Ishikawa (cell line): ENCODE measurements around the gene TBC1D5.

Experiments
- CEBPB ChIP-seq: IDR thresholded peaks from 2 replicates; pipeline ENCODE4 v1.6.1; 2012
- EGR1 ChIP-seq: IDR thresholded peaks from 2 replicates; pipeline ENCODE4 v1.6.1; 2012
- EP300 ChIP-seq: IDR thresholded peaks from 2 replicates; pipeline ENCODE4 v1.6.1; 2012; ENCODE audit warnings: borderline replicate concordance
- FOXM1 ChIP-seq: IDR thresholded peaks from 2 replicates; pipeline ENCODE4 v1.6.1; 2012; ENCODE audit warnings: low read depth, borderline replicate concordance
- RAD21 ChIP-seq: IDR thresholded peaks from 2 replicates; pipeline ENCODE4 v1.6.1; 2012; ENCODE audit warnings: low read depth
- TAF1 ChIP-seq: IDR thresholded peaks from 2 replicates; pipeline ENCODE4 v1.6.1; 2012; ENCODE audit warnings: low read depth, mild to moderate bottlenecking
- TCF12 ChIP-seq: IDR thresholded peaks from 2 replicates; pipeline ENCODE4 v1.6.1; 2012; ENCODE audit warnings: low read depth
- TEAD4 ChIP-seq: IDR thresholded peaks from 2 replicates; pipeline ENCODE4 v1.6.1; 2012
- YY1 ChIP-seq: IDR thresholded peaks from 2 replicates; pipeline ENCODE4 v1.6.1; 2012; ENCODE audit warnings: low read depth
- ZBTB7A ChIP-seq: IDR thresholded peaks from 2 replicates; pipeline ENCODE4 v1.6.1; 2012; ENCODE audit warnings: low read depth
- TF ChIP-seq, protein P1 (sequence below): IDR thresholded peaks from 2 replicates; pipeline ENCODE4 v1.6.1; 2012; ENCODE audit warnings: low read depth, mild to moderate bottlenecking
- TF ChIP-seq, protein P2 (sequence below): IDR thresholded peaks from 2 replicates; pipeline ENCODE4 v1.6.1; 2012

DNA sequence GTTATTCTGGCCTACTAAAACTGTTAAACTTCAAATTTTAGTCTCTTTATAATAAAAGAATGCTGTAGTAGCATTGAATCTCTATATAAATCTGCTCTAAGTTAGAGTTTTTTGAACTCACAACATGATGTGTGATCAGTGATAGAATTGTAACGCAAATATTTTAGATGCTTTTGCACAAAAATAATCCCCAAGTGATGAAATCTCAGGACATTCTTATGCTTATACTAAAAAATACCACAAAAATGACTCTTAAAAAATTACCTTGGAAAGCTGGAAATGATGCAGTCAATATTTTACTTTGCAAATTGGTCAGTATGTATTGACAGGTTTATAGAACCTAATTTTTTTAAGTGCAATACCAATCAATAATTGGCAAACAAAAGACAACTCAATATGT, 375.3 kb downstream of the TBC1D5 start:
- TF ChIP-seq TCF12 = no peak
- no peak for TF ChIP-seq EP300
- no peak for TF ChIP-seq CEBPB
- no peak for TF ChIP-seq TAF1
- TF ChIP-seq, protein P1, sequence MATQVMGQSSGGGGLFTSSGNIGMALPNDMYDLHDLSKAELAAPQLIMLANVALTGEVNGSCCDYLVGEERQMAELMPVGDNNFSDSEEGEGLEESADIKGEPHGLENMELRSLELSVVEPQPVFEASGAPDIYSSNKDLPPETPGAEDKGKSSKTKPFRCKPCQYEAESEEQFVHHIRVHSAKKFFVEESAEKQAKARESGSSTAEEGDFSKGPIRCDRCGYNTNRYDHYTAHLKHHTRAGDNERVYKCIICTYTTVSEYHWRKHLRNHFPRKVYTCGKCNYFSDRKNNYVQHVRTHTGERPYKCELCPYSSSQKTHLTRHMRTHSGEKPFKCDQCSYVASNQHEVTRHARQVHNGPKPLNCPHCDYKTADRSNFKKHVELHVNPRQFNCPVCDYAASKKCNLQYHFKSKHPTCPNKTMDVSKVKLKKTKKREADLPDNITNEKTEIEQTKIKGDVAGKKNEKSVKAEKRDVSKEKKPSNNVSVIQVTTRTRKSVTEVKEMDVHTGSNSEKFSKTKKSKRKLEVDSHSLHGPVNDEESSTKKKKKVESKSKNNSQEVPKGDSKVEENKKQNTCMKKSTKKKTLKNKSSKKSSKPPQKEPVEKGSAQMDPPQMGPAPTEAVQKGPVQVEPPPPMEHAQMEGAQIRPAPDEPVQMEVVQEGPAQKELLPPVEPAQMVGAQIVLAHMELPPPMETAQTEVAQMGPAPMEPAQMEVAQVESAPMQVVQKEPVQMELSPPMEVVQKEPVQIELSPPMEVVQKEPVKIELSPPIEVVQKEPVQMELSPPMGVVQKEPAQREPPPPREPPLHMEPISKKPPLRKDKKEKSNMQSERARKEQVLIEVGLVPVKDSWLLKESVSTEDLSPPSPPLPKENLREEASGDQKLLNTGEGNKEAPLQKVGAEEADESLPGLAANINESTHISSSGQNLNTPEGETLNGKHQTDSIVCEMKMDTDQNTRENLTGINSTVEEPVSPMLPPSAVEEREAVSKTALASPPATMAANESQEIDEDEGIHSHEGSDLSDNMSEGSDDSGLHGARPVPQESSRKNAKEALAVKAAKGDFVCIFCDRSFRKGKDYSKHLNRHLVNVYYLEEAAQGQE = no peak
- TF ChIP-seq EGR1 = no peak
- TF ChIP-seq YY1 = no peak
- no peak for TF ChIP-seq RAD21
- TF ChIP-seq, protein P2, sequence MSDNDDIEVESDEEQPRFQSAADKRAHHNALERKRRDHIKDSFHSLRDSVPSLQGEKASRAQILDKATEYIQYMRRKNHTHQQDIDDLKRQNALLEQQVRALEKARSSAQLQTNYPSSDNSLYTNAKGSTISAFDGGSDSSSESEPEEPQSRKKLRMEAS = no peak
- no peak for TF ChIP-seq FOXM1
- no peak for TF ChIP-seq TEAD4
- TF ChIP-seq ZBTB7A = no peak
